T-helper 2 cell (primary cell): ENCODE measurements around the gene MVB12B.

Source experiments
- DNase-seq, 5 experiments: peaks; one replicate each; pipeline versions ENCODE4 v3.0.0 to v3.0.0-alpha.2; 2012 to 2022

MVB12B gene

DNA sequence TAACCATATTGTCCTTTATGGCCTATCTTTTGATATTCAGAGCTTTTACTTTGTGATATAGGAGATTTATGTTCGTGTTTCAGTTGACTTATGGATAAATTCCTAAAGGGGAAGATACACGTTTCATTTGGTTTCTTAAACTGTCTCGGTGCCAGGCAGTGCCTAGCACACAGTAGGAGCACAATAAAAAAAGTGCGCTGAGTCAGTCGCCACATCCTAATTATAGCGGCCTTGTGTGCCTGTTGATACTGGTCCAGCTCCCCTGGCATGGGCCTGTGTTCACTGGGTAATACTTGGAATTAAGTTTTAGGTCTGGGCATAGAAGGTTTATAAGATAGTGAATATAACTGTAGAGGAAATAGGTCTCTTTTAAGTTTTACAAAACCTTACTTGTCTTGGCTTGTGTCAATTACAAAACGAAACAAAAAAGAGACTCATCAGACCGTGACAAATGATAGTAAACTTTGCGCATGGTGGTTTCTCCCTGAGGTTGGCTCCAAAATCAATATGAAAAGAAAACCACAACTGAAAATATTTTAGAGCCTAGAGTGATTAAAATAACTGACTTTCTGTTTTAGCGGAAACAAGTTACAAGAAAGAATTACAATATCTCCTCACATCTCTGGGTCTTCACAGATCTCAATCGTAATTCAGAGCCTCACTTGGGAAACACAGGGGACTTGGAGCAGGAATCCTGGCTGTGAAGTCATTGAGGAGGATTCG, 84.8 kb downstream of the MVB12B start:
- peak in 2 of 5 experiments; percentile 55 to 95 for DNase-seq

- no peak for DNase-seq
Measured at GRCh38 chr9:126411948-126412284, 85.3 kb downstream of the MVB12B start.

GRCh38 chr9:126412905-126413304, 86.3 kb downstream of the MVB12B start:
- no peak for DNase-seq

DNA sequence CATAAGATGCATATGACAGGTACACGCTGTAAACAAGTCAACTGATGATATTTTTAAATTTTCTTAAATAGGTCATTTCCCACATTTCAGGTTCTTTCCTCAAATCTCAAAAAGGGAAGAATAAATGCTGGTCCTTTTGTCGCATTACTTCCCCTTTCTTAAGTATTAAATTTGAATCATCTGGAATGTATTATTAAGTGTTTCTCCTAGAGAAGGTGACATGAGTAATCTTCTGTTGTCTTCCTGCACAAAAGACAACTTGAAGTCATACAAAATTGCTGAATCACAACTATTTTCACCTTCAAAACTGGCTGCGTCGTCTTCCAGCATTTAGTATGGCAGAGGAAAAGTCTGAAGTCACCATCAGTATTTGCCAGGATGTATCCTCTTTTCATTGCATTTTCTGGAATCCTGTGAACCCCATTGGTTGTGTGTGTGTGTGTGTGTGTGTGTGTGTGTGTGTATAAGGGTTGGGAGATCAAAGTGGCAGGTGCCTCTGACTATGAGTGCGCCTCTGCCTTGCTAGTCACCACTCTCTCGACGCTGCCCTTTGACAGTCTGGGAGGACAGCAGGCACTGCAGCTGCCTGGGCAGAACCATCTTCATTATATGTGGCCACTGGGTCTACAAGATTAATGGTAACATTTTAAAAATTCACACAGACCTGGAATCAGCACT, 86.9 kb downstream of the MVB12B start:
- no peak for DNase-seq

GRCh38 chr9:126415741-126416370, 89.2 kb downstream of the MVB12B start:
- DNase-seq, result no peak

GRCh38 chr9:126417043-126417442, 90.4 kb downstream of the MVB12B start:
- no peak for DNase-seq

GRCh38 chr9:126417684-126418083, 91.1 kb downstream of the MVB12B start:
- no peak for DNase-seq

- no peak for DNase-seq
Measured at GRCh38 chr9:126418608-126419007, 92.0 kb downstream of the MVB12B start.

DNA sequence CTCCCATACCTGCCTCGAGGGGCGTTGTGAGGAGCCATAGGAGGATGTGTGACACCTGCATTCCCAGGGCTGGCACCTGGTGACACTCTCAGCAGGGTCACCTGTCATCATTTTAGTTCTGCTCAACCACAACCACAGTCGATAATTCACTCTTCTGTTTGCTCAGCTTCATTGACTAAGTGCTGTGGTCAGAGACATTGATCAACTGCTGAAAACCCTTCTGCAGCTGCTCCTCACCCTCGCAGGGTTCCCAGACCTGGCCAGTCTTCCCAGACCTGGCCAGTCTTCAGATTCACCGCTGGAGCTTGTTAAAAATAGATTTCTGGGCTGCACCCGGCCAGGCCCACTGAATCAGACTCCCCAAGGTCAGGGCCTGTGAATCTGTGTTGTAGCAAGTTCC, 92.8 kb downstream of the MVB12B start:
- DNase-seq, result no peak

DNA sequence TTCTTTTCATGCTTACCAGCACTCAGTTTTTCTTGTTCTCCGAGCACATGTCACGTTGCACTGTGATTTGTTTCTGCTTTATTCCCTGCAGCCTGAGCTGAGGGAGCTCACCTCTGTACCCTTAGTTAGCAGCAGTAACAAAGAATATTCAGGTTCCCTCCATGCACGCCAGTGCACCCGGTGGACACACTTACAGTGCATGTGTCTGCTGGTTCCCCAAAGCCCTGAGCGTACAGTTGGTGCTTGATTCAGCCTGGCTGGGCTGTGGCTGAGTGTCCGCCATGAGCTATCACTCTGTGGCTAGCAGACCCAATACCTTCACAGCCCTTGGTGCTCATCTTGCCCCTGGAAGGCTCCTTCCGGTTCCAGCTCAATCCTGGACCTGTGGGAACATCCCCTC, 93.5 kb downstream of the MVB12B start:
- DNase-seq, result no peak

- DNase-seq, result no peak
Measured at GRCh38 chr9:126420643-126421564, 94.3 kb downstream of the MVB12B start.

DNA sequence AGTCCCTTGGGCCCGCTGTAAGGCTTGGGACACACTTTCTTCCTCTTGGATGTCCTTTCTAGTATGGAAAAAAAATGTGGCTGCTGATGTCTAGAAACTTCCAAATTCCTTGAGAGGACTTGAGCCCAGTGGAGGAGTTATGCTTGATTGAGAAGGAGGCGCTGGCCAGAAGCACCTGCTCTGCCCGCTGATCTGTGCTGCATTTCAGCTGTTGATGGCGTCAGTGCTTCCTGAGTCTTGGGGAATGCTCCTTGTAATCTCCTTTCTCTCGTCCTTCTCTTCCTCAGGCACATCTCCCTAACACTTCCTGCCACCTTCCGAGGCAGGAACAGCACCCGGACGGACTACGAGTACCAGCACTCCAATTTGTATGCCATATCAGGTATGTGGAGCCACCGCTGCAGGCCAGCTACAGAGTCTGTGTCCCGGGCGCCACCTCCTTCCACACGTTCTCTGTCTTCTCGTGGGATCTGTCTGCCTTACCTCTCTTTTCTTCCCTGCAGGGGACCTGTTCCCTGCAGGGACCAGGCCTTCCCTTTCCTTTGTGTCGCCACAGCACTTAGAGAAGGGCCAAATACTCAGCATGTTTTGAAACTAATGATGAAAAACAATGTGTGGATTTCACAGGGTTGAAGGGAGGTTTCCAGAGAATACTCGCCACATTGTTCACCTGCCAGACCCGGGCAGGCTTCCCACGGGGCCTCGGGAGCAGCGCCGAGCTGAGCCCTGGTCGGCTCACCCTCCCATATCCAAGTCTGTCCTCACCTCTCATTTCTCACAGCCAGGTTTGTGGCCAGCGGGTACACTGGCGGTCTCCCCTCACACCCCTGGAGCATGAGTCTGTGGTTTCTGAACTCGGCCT, 95.2 kb downstream of the MVB12B start:
- peak in 1 of 5 experiments; percentile 7 for DNase-seq

- DNase-seq, result peak in 2 of 5 experiments; percentile 15 to 33
Measured at GRCh38 chr9:126423142-126423915, 96.7 kb downstream of the MVB12B start.

- no peak for DNase-seq
Measured at GRCh38 chr9:126423916-126424185, 97.2 kb downstream of the MVB12B start.

DNA sequence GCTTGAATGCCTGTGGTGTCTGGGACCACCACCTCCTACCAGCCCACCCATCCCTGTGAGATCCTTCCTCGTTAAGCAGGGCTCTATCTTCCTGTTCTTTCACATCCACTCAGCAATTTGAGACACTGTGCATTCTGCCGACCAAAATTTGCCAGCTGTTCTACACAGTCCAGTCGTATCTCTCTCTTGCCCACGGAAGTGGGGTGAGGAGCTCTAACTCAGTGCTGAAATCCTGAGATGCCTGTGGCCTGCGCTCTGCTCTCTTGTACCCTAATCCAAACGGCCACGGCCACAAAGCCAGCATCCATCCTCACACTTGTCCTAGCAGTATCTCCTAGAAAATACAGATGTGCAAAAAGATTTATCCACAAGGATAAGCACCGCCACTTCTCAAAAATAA, 97.9 kb downstream of the MVB12B start:
- no peak for DNase-seq

GRCh38 chr9:126428534-126429175, 102.0 kb downstream of the MVB12B start:
- no peak for DNase-seq

- DNase-seq, result no peak
Measured at GRCh38 chr9:126429190-126429589, 102.6 kb downstream of the MVB12B start.

GRCh38 chr9:126430124-126430523, 103.5 kb downstream of the MVB12B start:
- DNase-seq, result no peak

- no peak for DNase-seq
Measured at GRCh38 chr9:126431077-126431742, 104.6 kb downstream of the MVB12B start.

DNA sequence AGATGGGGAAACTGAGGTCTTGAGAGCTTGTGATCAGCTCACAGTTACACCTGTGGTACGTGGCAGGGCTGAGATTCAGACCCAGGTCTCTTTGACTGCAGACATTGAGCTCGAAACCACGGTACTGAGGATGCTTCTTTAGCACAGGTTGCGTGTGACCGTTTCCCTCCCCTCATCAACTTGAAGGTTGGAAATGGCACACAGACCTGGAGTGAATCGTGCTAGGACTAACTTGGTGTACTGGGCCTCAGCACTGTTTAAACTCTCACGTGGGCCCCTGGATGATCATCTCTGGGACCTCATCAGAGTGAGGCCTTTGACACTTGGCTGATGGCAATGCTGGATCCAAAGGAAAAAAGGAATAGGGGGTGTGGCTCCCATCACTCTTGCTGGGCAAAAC, 106.0 kb downstream of the MVB12B start:
- DNase-seq, result no peak
